Neural cell (in vitro differentiated cells): ENCODE data around the gene ERFL. TPM values are rescaled to one million over a fixed set of nuclear protein-coding genes. Genes with fewer than 3 reads are reported as not detected.

Experiments
- H2AFZ ChIP-seq: fragments of 200-600, 300-800 bp; sonication (generic), shearing (Covaris generic); 2 replicates; pipeline ENCODE4 v1.6.0; 2014; ENCODE audit warnings: low read depth, mild to moderate bottlenecking, antibody characterized with exemption, low read length, moderate library complexity
- H3F3A ChIP-seq: fragments of 200-600 bp; shearing (Covaris generic); 2 replicates; pipeline ENCODE4 v1.6.1; 2016; ENCODE audit warnings: mild to moderate bottlenecking, moderate library complexity, mixed read lengths, antibody characterized with exemption, low read length; ENCODE audit not compliant: insufficient read depth, poor library complexity, severe bottlenecking
- H3K27ac ChIP-seq: fragments of 200-600, 300-800 bp; sonication (generic), shearing (Covaris generic); 2 replicates; pipeline ENCODE4 v1.5.1; 2014; ENCODE audit warnings: mild to moderate bottlenecking, low read length, moderate library complexity
- H3K27me3 ChIP-seq: fragments of 300-800, 200-600 bp; sonication (generic), shearing (Covaris generic); 2 replicates; pipeline ENCODE4 v1.6.0; 2014; ENCODE audit warnings: mild to moderate bottlenecking, low read depth, low read length, moderate library complexity; ENCODE audit not compliant: insufficient read depth
- H3K36me3 ChIP-seq: fragments of 300-800, 200-600 bp; sonication (generic), shearing (Covaris generic); 2 replicates; pipeline ENCODE4 v1.5.1; 2014; ENCODE audit warnings: mild to moderate bottlenecking, antibody characterized with exemption, low read length, moderate library complexity; ENCODE audit not compliant: insufficient read depth
- H3K4me2 ChIP-seq: fragments of 300-800, 200-600 bp; sonication (generic), shearing (Covaris generic); 2 replicates; pipeline ENCODE4 v1.6.0; 2014; ENCODE audit warnings: mild to moderate bottlenecking, low read length
- H3K4me3 ChIP-seq: fragments of 300-800, 200-600 bp; sonication (generic), shearing (Covaris generic); 2 replicates; pipeline ENCODE4 v1.5.1; 2014; ENCODE audit warnings: mild to moderate bottlenecking, low read length, moderate library complexity
- H3K79me2 ChIP-seq: fragments of 200-600 bp; shearing (Covaris generic); replicated peaks from 2 replicates; pipeline ENCODE4 v1.6.0; 2014; ENCODE audit warnings: mild to moderate bottlenecking, low read length, moderate library complexity; ENCODE audit not compliant: insufficient read depth
- H3K9ac ChIP-seq: fragments of 300-800, 200-600 bp; sonication (generic), shearing (Covaris generic); 2 replicates; pipeline ENCODE4 v1.6.1; 2016; ENCODE audit warnings: mild to moderate bottlenecking, low read length, mixed read lengths
- H3K9me2 ChIP-seq: fragments of 200-600 bp; shearing (Covaris generic); 2 replicates; pipeline ENCODE4 v1.6.1; 2016; ENCODE audit warnings: mild to moderate bottlenecking, low read length, mixed read lengths; ENCODE audit not compliant: insufficient read depth
- H3K9me3 ChIP-seq: fragments of 200-600, 300-800 bp; sonication (generic), shearing (Covaris generic); 2 replicates; pipeline ENCODE4 v1.6.1; 2016; ENCODE audit warnings: mild to moderate bottlenecking, mixed run types, low read length, moderate library complexity, mixed read lengths
- H4K20me1 ChIP-seq: fragments of 200-600 bp; shearing (Covaris generic); 2 replicates; pipeline ENCODE4 v1.6.1; 2016; ENCODE audit warnings: mild to moderate bottlenecking, mixed run types; ENCODE audit not compliant: insufficient read depth
- CTCF ChIP-seq: fragments of 450-650 bp; IDR thresholded peaks from 2 replicates; pipeline ENCODE4 v1.5.1; 2014; ENCODE audit warnings: antibody characterized with exemption, mild to moderate bottlenecking, moderate library complexity; ENCODE audit not compliant: poor library complexity, severe bottlenecking
- EP300 ChIP-seq: fragments of 450-650 bp; conservative IDR thresholded peaks from 2 replicates; pipeline ENCODE4 v1.6.1; 2014; ENCODE audit warnings: antibody characterized with exemption, mild to moderate bottlenecking, moderate library complexity; ENCODE audit not compliant: poor library complexity, severe bottlenecking
- EZH2 ChIP-seq: fragments of 200-600, 300-800 bp; shearing (Covaris generic), sonication (generic); IDR thresholded peaks from 2 replicates; pipeline ENCODE4 v1.6.1; 2014; ENCODE audit warnings: antibody characterized with exemption, low read length, borderline replicate concordance, mild to moderate bottlenecking; ENCODE audit not compliant: insufficient read depth, poor library complexity, severe bottlenecking
- MXI1 ChIP-seq: fragments of 450-650 bp; conservative IDR thresholded peaks from 2 replicates; pipeline ENCODE4 v1.6.1; 2014; ENCODE audit warnings: antibody characterized with exemption, mild to moderate bottlenecking; ENCODE audit not compliant: poor library complexity, severe bottlenecking
- POLR2AphosphoS5 ChIP-seq: IDR thresholded peaks from 2 replicates; pipeline ENCODE4 v1.6.1; 2012
- RAD21 ChIP-seq: fragments of 450-650 bp; conservative IDR thresholded peaks from 2 replicates; pipeline ENCODE4 v1.6.1; 2014; ENCODE audit warnings: antibody characterized with exemption, mild to moderate bottlenecking, moderate library complexity
- REST ChIP-seq: IDR thresholded peaks from 2 replicates; pipeline ENCODE4 v1.6.1; 2012; ENCODE audit warnings: borderline replicate concordance
- SMC3 ChIP-seq: fragments of 450-650 bp; conservative IDR thresholded peaks from 2 replicates; pipeline ENCODE4 v1.6.1; 2014; ENCODE audit warnings: antibody characterized with exemption, mild to moderate bottlenecking, moderate library complexity; ENCODE audit not compliant: poor library complexity
- TAF1 ChIP-seq: IDR thresholded peaks from 2 replicates; pipeline ENCODE4 v1.6.1; 2012; ENCODE audit warnings: low read depth
- polyA minus RNA-seq: library from RNA; depleted of rRNA, polyadenylated mRNA; stranded (reverse); fragments of >200 nt; gene quantifications from 2 replicates; pipeline ENCODE4 v1.2.3, GENCODE V29; 2014
- polyA plus RNA-seq: library from polyadenylated mRNA; depleted of rRNA; stranded (reverse); fragments of >200 nt; gene quantifications from 2 replicates; pipeline ENCODE4 v1.2.3, GENCODE V29; 2014

ERFL gene
- polyA plus RNA-seq: 0.31 and 0.52 TPM in 2 replicates
- not detected in 2 replicates for polyA minus RNA-seq

- Histone ChIP-seq H3K36me3 (no peaks in the 10 kb centered on the region), H4K20me1 (no peaks in the 10 kb centered on the region), H3K27me3 (peaks cover 96% of the 10 kb centered on the region), H3K79me2 (no peaks in the 10 kb centered on the region), H3K4me2 (peak within 1 kb of the TSS; percentile 14), H3K9me3 (no peaks in the 10 kb centered on the region), H3F3A (no peaks in the 10 kb centered on the region), H2AFZ (no peak within 1 kb of the TSS), H3K9ac (peak within 1 kb of the TSS; percentile 7), H3K4me3 (peak within 1 kb of the TSS; percentile 61), H3K27ac (no peak within 1 kb of the TSS), H3K9me2 (no peaks in the 10 kb centered on the region)
- TF ChIP-seq RAD21 (no peak), MXI1 (peak; percentile 12)
These were observed at the start of gene ERFL for GRCh38 chr19:41928221-41928683. Gene ERFL (minus strand): TSS chr19:41928449. CDS start chr19:41912919, 15,530 bp downstream.

GRCh38 chr19:41977916-41978315 lies 49.7 kb upstream of the ERFL start:
- H3K4me3 ChIP-seq: no peak overlapping the region
- H3K9me2 ChIP-seq: no peaks in the 10 kb centered on the region
- no peaks in the 10 kb centered on the region for H3F3A ChIP-seq
- TF ChIP-seq MXI1: no peak
- no peak for TF ChIP-seq RAD21
- no peak for TF ChIP-seq POLR2AphosphoS5
- TF ChIP-seq EP300: no peak
- TF ChIP-seq TAF1: no peak
- TF ChIP-seq REST: no peak
- TF ChIP-seq SMC3: no peak
- no peak for TF ChIP-seq CTCF
- no peak for TF ChIP-seq EZH2
- no peaks in the 10 kb centered on the region for H3K27me3 ChIP-seq
- H3K4me2 ChIP-seq: no peak overlapping the region
- H3K27ac ChIP-seq: no peak overlapping the region
- H3K9me3 ChIP-seq: no peaks in the 10 kb centered on the region
- H3K9ac ChIP-seq: no peak overlapping the region
- H2AFZ ChIP-seq: no peak overlapping the region
- peaks cover 8% of the 10 kb centered on the region for H3K36me3 ChIP-seq
- H4K20me1 ChIP-seq: no peaks in the 10 kb centered on the region
- no peaks in the 10 kb centered on the region for H3K79me2 ChIP-seq

- Histone ChIP-seq H3K79me2 (no peaks in the 10 kb centered on the region), H3K9me2 (no peaks in the 10 kb centered on the region), H3F3A (no peaks in the 10 kb centered on the region), H3K4me2 (no peak overlapping the region), H3K9me3 (no peaks in the 10 kb centered on the region), H3K27me3 (no peaks in the 10 kb centered on the region), H3K9ac (no peak overlapping the region), H3K4me3 (no peak overlapping the region), H3K36me3 (no peaks in the 10 kb centered on the region), H4K20me1 (no peaks in the 10 kb centered on the region), H2AFZ (no peak overlapping the region), H3K27ac (no peak overlapping the region)
- TF ChIP-seq REST (no peak), TAF1 (no peak), EP300 (no peak), RAD21 (no peak), SMC3 (no peak)
These were observed 46.4 kb upstream of the ERFL start for GRCh38 chr19:41974652-41975051.
